ENCODE measurements around the gene COX17. TPM values are rescaled to one million over a fixed set of nuclear protein-coding genes. Genes with fewer than 3 reads are reported as not detected.

COX17 gene
- total and polyA plus RNA-seq, 9 of the 15 experiments (the other 6 are each of a cell fraction or from before 2014, with no cell fraction given), result 29.1 to 167 (median 60.6) TPM

GRCh38 chr3:119630128-119630879, 46.9 kb downstream of the COX17 start (continued):
- TF ChIP-seq SMAD4 (CRISPR knock-in tag; conservative IDR thresholded peaks at IDR 0.05), result peak; percentile 53; the same call in 1 of the 2 replicates
- TF ChIP-seq ZNF584 (CRISPR knock-in tag; IDR thresholded peaks at IDR 0.05; ENCODE audit: low read depth), result 0 out of 2 replicates have a peak, but pooled peaks have one; percentile 26
- no peak for TF ChIP-seq NR2C2 (CRISPR knock-in tag; IDR thresholded peaks at IDR 0.05)
- TF ChIP-seq NR2C2 (tag; IDR thresholded peaks at IDR 0.05), result peak; percentile 67; the same call in 1 of the 2 replicates
- no peak for TF ChIP-seq BCOR (IDR thresholded peaks at IDR 0.05)
- TF ChIP-seq CBFA2T2 (conservative IDR thresholded peaks at IDR 0.05), result no peak
- TF ChIP-seq XRCC4 (IDR thresholded peaks at IDR 0.05; ENCODE audit: extremely low read depth, insufficient read depth, insufficient read length), result no peak
- TF ChIP-seq NFE2 (IDR thresholded peaks at IDR 0.05; ENCODE audit: low read depth), result 0 out of 2 replicates have a peak, but pooled peaks have one; percentile 28
- no peak for TF ChIP-seq SRF (CRISPR knock-in tag; IDR thresholded peaks at IDR 0.05)
- TF ChIP-seq, protein P1, sequence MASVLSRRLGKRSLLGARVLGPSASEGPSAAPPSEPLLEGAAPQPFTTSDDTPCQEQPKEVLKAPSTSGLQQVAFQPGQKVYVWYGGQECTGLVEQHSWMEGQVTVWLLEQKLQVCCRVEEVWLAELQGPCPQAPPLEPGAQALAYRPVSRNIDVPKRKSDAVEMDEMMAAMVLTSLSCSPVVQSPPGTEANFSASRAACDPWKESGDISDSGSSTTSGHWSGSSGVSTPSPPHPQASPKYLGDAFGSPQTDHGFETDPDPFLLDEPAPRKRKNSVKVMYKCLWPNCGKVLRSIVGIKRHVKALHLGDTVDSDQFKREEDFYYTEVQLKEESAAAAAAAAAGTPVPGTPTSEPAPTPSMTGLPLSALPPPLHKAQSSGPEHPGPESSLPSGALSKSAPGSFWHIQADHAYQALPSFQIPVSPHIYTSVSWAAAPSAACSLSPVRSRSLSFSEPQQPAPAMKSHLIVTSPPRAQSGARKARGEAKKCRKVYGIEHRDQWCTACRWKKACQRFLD (CRISPR knock-in tag; IDR thresholded peaks at IDR 0.05), result 0 out of 2 replicates have a peak, but pooled peaks have one; percentile 46
- TF ChIP-seq, protein P2, sequence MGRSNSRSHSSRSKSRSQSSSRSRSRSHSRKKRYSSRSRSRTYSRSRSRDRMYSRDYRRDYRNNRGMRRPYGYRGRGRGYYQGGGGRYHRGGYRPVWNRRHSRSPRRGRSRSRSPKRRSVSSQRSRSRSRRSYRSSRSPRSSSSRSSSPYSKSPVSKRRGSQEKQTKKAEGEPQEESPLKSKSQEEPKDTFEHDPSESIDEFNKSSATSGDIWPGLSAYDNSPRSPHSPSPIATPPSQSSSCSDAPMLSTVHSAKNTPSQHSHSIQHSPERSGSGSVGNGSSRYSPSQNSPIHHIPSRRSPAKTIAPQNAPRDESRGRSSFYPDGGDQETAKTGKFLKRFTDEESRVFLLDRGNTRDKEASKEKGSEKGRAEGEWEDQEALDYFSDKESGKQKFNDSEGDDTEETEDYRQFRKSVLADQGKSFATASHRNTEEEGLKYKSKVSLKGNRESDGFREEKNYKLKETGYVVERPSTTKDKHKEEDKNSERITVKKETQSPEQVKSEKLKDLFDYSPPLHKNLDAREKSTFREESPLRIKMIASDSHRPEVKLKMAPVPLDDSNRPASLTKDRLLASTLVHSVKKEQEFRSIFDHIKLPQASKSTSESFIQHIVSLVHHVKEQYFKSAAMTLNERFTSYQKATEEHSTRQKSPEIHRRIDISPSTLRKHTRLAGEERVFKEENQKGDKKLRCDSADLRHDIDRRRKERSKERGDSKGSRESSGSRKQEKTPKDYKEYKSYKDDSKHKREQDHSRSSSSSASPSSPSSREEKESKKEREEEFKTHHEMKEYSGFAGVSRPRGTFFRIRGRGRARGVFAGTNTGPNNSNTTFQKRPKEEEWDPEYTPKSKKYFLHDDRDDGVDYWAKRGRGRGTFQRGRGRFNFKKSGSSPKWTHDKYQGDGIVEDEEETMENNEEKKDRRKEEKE (IDR thresholded peaks at IDR 0.05; ENCODE audit: borderline replicate concordance in 1 of 2, control insufficient read depth in 1 of 2, low read depth in 2 of 2, low read length in 1 of 2), result no peak
- no peak; the same call in 1 of the 2 replicates for TF ChIP-seq DMBX1 (CRISPR knock-in tag; IDR thresholded peaks at IDR 0.05; ENCODE audit: borderline replicate concordance)
- TF ChIP-seq ZNF354B (CRISPR knock-in tag; IDR thresholded peaks at IDR 0.05), result no peak
- peak; percentile 47; the same call in 1 of the 2 replicates for TF ChIP-seq BACH1 (tag; IDR thresholded peaks at IDR 0.05)
- TF ChIP-seq C11orf30 (IDR thresholded peaks at IDR 0.05; ENCODE audit: low read depth), result peak; percentile 96
- TF ChIP-seq HOMEZ (CRISPR knock-in tag; IDR thresholded peaks at IDR 0.05), result no peak
- no peak for TF ChIP-seq HLTF (IDR thresholded peaks at IDR 0.05)
- TF ChIP-seq, protein P3, sequence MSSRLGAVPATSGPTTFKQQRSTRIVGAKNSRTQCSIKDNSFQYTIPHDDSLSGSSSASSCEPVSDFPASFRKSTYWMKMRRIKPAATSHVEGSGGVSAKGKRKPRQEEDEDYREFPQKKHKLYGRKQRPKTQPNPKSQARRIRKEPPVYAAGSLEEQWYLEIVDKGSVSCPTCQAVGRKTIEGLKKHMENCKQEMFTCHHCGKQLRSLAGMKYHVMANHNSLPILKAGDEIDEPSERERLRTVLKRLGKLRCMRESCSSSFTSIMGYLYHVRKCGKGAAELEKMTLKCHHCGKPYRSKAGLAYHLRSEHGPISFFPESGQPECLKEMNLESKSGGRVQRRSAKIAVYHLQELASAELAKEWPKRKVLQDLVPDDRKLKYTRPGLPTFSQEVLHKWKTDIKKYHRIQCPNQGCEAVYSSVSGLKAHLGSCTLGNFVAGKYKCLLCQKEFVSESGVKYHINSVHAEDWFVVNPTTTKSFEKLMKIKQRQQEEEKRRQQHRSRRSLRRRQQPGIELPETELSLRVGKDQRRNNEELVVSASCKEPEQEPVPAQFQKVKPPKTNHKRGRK (tag; IDR thresholded peaks at IDR 0.05), result no peak
- TF ChIP-seq SMAD1 (IDR thresholded peaks at IDR 0.05; ENCODE audit: low read depth, low read length, partially characterized antibody), result no peak
- TF ChIP-seq NFRKB (IDR thresholded peaks at IDR 0.05; ENCODE audit: low read depth), result 0 out of 2 replicates have a peak, but pooled peaks have one; percentile 11
